ENCODE data around the gene PPFIA4.

- no peak for TF ChIP-seq POLR2A (IDR thresholded peaks at IDR 0.05; ENCODE audit: low read depth, low read length)
- TF ChIP-seq POLR2AphosphoS5 (IDR thresholded peaks at IDR 0.05; ENCODE audit: low read depth, low read length): no peak
- no peak for TF ChIP-seq POU2F2 (IDR thresholded peaks at IDR 0.05; ENCODE audit: low read depth, low read length)
- no peak for TF ChIP-seq TAF1 (IDR thresholded peaks at IDR 0.05; ENCODE audit: low read depth, low read length)
- TF ChIP-seq SPI1 (IDR thresholded peaks at IDR 0.05; ENCODE audit: low read depth, low read length): no peak
Measured at GRCh38 chr1:203038891-203039608, 12.8 kb downstream of the PPFIA4 start.
